ENCODE data around the gene TMEM184B. TPM values are rescaled to one million over a fixed set of nuclear protein-coding genes. Genes with fewer than 3 reads are reported as not detected.

Gene TMEM184B
- total and polyA plus RNA-seq, 2 of the 8 experiments (the other 6 are each of a cell fraction or from before 2014, with no cell fraction given): 41.6 to 81.0 TPM

GRCh38 chr22:38248280-38248679 is 24.5 kb downstream of the TMEM184B start:
- no peaks in the 10 kb centered on the region for H3K27me3 ChIP-seq (replicated peaks in 1 of 4; ENCODE audit: control insufficient read depth in 3 of 4, extremely low read depth in 1 of 4, insufficient read depth in 3 of 4, low read length in 3 of 4)
- H3K23ac ChIP-seq (ENCODE audit: insufficient read length): no peak overlapping the region
- H3K4ac ChIP-seq (replicated peaks; ENCODE audit: insufficient read length, low read depth, low read length): no peak overlapping the region
- no peak overlapping the region for H3K9ac ChIP-seq (replicated peaks in 1 of 4; ENCODE audit: extremely low read depth in 1 of 4, low read depth in 3 of 4, low read length in 3 of 4)
- H3K4me3 ChIP-seq (ENCODE audit: extremely low read depth in 1 of 4, insufficient read depth in 2 of 4, low read depth in 3 of 4, low read length in 4 of 4): no peak overlapping the region
- H3K4me2 ChIP-seq (ENCODE audit: insufficient read depth in 1 of 2, low read depth in 2 of 2, low read length in 2 of 2): no peak overlapping the region
- no peak overlapping the region for H3K27ac ChIP-seq (ENCODE audit: low read depth, low read length)
- H3K36me3 ChIP-seq (ENCODE audit: control insufficient read depth in 2 of 4, insufficient read depth in 4 of 4, low read length in 3 of 4): peaks cover 7 to 15% (median 13%) of the 10 kb centered on the region in 4 experiments
- H3K14ac ChIP-seq (ENCODE audit: insufficient read length): no peak overlapping the region
- no peak overlapping the region for H2BK120ac ChIP-seq (replicated peaks; ENCODE audit: low read depth, low read length)
- H3K23me2 ChIP-seq (ENCODE audit: low read depth, low read length): no peaks in the 10 kb centered on the region
- H3K9me3 ChIP-seq (ENCODE audit: insufficient read depth in 2 of 2, low read depth in 1 of 2, low read length in 1 of 2): no peaks in the 10 kb centered on the region
- peaks cover 6 to 17% of the 10 kb centered on the region in 2 experiments for H4K20me1 ChIP-seq (replicated peaks in 1 of 2; ENCODE audit: control insufficient read depth in 1 of 2, insufficient read depth in 2 of 2, low read length in 2 of 2)
- no peak overlapping the region for H3K56ac ChIP-seq (replicated peaks; ENCODE audit: insufficient read length, low read depth, low read length)
- H4K91ac ChIP-seq (replicated peaks; ENCODE audit: insufficient read length, low read length): no peak overlapping the region
- H2AK5ac ChIP-seq (ENCODE audit: low read depth, low read length): no peak overlapping the region
- 93 to 100% methylated on average over 3 to 6 of the region's 6 CpGs for WGBS, 2 experiments (ENCODE audit: extremely low coverage in 1 of 2, insufficient coverage in 1 of 2, insufficient read length in 1 of 2, insufficient replicate concordance in 2 of 2, low coverage in 1 of 2, low lambda C conversion rate in 2 of 2, missing lambda C conversion rate in 1 of 2)
- peaks cover 12% of the 10 kb centered on the region for H3K79me1 ChIP-seq (ENCODE audit: low read depth, low read length)
- no peak overlapping the region for H4K8ac ChIP-seq (ENCODE audit: extremely low read depth, insufficient read depth, low read length)
- no peak overlapping the region for H4K5ac ChIP-seq (ENCODE audit: insufficient read length, low read depth, low read length)
- no peak overlapping the region for H2AFZ ChIP-seq (ENCODE audit: low read length)
- TF ChIP-seq HDAC6 (IDR thresholded peaks at IDR 0.05; ENCODE audit: low read depth, low read length): no peak
- H2BK15ac ChIP-seq (ENCODE audit: low read length): no peak overlapping the region
- FAIRE-seq (no peak), DNase-seq (ENCODE audit: low read depth in 1 of 2, low spot score in 2 of 2) (no peak)
- H3K4me1 ChIP-seq (replicated peaks in 1 of 4; ENCODE audit: control insufficient read depth in 3 of 4, insufficient read depth in 4 of 4, low read length in 3 of 4): peaks cover 0 to under 1% (median 0%) of the 10 kb centered on the region in 4 experiments; a peak in 2 of 7 replicates
- no peak overlapping the region for H2BK12ac ChIP-seq (ENCODE audit: low read depth, low read length)
- peaks cover 3 to 34% of the 10 kb centered on the region in 2 experiments; a peak in 2 of 4 replicates for H3K79me2 ChIP-seq (ENCODE audit: control insufficient read depth in 1 of 2, insufficient read depth in 2 of 2, low read length in 2 of 2)
- no peak overlapping the region for H2BK5ac ChIP-seq (ENCODE audit: low read depth, low read length)
- ChIA-PET POLR2A (ENCODE audit: partially characterized antibody) (interaction anchor here (1.4 kb wide), 1 partner anchor 9 kb away, joined by 4 read pairs; no protein-coding TSS in a partner anchor), CTCF (ENCODE audit: partially characterized antibody) (interaction anchor here (0.9 kb wide), 1 partner anchor 9 kb away, joined by 4 read pairs; no protein-coding TSS in a partner anchor)
- no peak overlapping the region for H2BK20ac ChIP-seq (ENCODE audit: low read length)
- H3K18ac ChIP-seq (ENCODE audit: extremely low read depth, low read length): no peak overlapping the region
